SK-N-SH treated with all-trans-retinoic acid at 6 μM for 48 hours (cell line): Measurements from ENCODE around the gene LHFPL6.

Experiments
- ATAC-seq: fragments of 200-7000 bp; cut with Tn5 transposase; 3 replicates; pipeline ENCODE4 v1.9.1; 2020; ENCODE audit warnings: mild to moderate bottlenecking, moderate library complexity
- ARNTL ChIP-seq: fragments of 450-650 bp; formaldehyde crosslinking; IDR thresholded peaks from 2 replicates; pipeline ENCODE4 v1.5.0; 2020; ENCODE audit warnings: low read depth, mild to moderate bottlenecking, moderate library complexity, borderline replicate concordance
- CSDC2 ChIP-seq: fragments of 250-450 bp; sonication (Bioruptor Pico); IDR thresholded peaks from 2 replicates; pipeline ENCODE4 v1.5.0; 2020; ENCODE audit warnings: mild to moderate bottlenecking, moderate library complexity
- ESRRG ChIP-seq: fragments of 250-450 bp; sonication (Bioruptor Pico); IDR thresholded peaks from 2 replicates; pipeline ENCODE4 v1.6.1; 2021; ENCODE audit warnings: mild to moderate bottlenecking
- GLIS3 ChIP-seq: fragments of 250-450 bp; sonication (Bioruptor Pico); IDR thresholded peaks from 2 replicates; pipeline ENCODE4 v1.5.0; 2020; ENCODE audit warnings: mild to moderate bottlenecking, moderate library complexity
- ISL1 ChIP-seq: fragments of 250-450 bp; sonication (Bioruptor Pico); IDR thresholded peaks from 2 replicates; pipeline ENCODE4 v2.1.2; 2022; ENCODE audit warnings: mild to moderate bottlenecking, moderate library complexity
- OSR1 ChIP-seq: fragments of 250-450 bp; sonication (Bioruptor Pico); IDR thresholded peaks from 2 replicates; pipeline ENCODE4 v1.8.0; 2022; ENCODE audit warnings: moderate library complexity, mild to moderate bottlenecking, inconsistent platforms
- PPARA ChIP-seq: fragments of 250-450 bp; sonication (Bioruptor Pico); IDR thresholded peaks from 2 replicates; pipeline ENCODE4 v1.5.0; 2020; ENCODE audit warnings: mild to moderate bottlenecking, borderline replicate concordance
- RARB ChIP-seq: fragments of 250-450 bp; sonication (Bioruptor Pico); IDR thresholded peaks from 2 replicates; pipeline ENCODE4 v1.8.0; 2021; ENCODE audit warnings: mild to moderate bottlenecking, moderate library complexity
- SNAI2 ChIP-seq: fragments of 250-450 bp; sonication (Bioruptor Pico); IDR thresholded peaks from 2 replicates; pipeline ENCODE4 v1.5.0; 2020; ENCODE audit warnings: mild to moderate bottlenecking, moderate library complexity
- TCF4 ChIP-seq: fragments of 250-450 bp; sonication (Bioruptor Pico); IDR thresholded peaks from 2 replicates; pipeline ENCODE4 v1.8.0; 2021; ENCODE audit warnings: mild to moderate bottlenecking, moderate library complexity, borderline replicate concordance
- TOX ChIP-seq: fragments of 250-450 bp; sonication (Bioruptor Pico); IDR thresholded peaks from 2 replicates; pipeline ENCODE4 v1.8.0; 2021; ENCODE audit warnings: mild to moderate bottlenecking, moderate library complexity, borderline replicate concordance
- ZC3H10 ChIP-seq: fragments of 250-450 bp; sonication (Bioruptor Pico); IDR thresholded peaks from 2 replicates; pipeline ENCODE4 v1.5.1; 2021; ENCODE audit warnings: mild to moderate bottlenecking, moderate library complexity
- ZFP3 ChIP-seq: fragments of 250-450 bp; sonication (Bioruptor Pico); IDR thresholded peaks from 2 replicates; pipeline ENCODE4 v1.5.0; 2020; ENCODE audit warnings: mild to moderate bottlenecking, moderate library complexity
- ZFP30 ChIP-seq: fragments of 450-650 bp; formaldehyde crosslinking; IDR thresholded peaks from 2 replicates; pipeline ENCODE4 v1.5.0; 2022; ENCODE audit warnings: mild to moderate bottlenecking, moderate library complexity
- ZNF565 ChIP-seq: fragments of 450-650 bp; formaldehyde crosslinking; conservative IDR thresholded peaks from 2 replicates; pipeline ENCODE4 v1.5.0; 2020; ENCODE audit warnings: low read depth, mild to moderate bottlenecking, moderate library complexity
- ZNF70 ChIP-seq: fragments of 450-650 bp; formaldehyde crosslinking; IDR thresholded peaks from 2 replicates; pipeline ENCODE4 v1.5.0; 2020; ENCODE audit warnings: mild to moderate bottlenecking, moderate library complexity
- TF ChIP-seq, protein P1 (sequence below): fragments of 250-450 bp; sonication (Bioruptor Pico); IDR thresholded peaks from 2 replicates; pipeline ENCODE4 v1.8.0; 2020; ENCODE audit warnings: mild to moderate bottlenecking, moderate library complexity, borderline replicate concordance
- TF ChIP-seq, protein P2 (sequence below): fragments of 250-450 bp; sonication (Bioruptor Pico); IDR thresholded peaks from 2 replicates; pipeline ENCODE4 v1.5.1; 2020; ENCODE audit warnings: low read depth, mild to moderate bottlenecking, moderate library complexity
- TF ChIP-seq, protein P3 (sequence below): fragments of 250-450 bp; sonication (Bioruptor Pico); IDR thresholded peaks from 2 replicates; pipeline ENCODE4 v1.5.1; 2021; ENCODE audit warnings: mild to moderate bottlenecking, moderate library complexity
- TF ChIP-seq, protein P4 (sequence below): fragments of 250-450 bp; sonication (Bioruptor Pico); IDR thresholded peaks from 2 replicates; pipeline ENCODE4 v1.5.0; 2020; ENCODE audit warnings: mild to moderate bottlenecking, moderate library complexity
- TF ChIP-seq, protein P5 (sequence below): fragments of 250-450 bp; sonication (Bioruptor Pico); IDR thresholded peaks from 2 replicates; pipeline ENCODE4 v1.8.0; 2021; ENCODE audit warnings: low read depth, mild to moderate bottlenecking, moderate library complexity, borderline replicate concordance

The LHFPL6 gene

DNA sequence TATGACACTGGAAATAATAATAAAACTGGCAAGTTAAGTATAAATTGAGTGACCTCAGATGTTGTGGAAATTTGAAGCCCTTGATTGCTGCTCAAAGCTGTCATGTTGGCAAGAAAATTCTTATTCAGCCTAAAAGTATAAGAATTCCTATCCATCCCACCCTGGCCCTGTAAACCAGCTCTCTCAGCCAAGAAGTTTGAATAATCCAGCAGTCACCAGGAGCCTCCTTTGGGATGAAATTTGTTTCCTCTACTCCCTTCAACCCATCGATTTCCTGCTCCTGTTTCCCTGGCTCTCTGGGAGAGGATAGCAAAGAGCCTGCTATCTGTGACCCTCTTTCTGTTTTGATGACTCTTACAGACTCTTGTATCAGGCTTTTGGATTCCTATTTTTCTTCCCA lies 169.3 kb downstream of the LHFPL6 start:
- ATAC-seq = no peak
- TF ChIP-seq CSDC2 (CRISPR knock-in tag) (no peak), GLIS3 (no peak), ZFP3 (CRISPR knock-in tag) (no peak), ZNF565 (no peak), ARNTL (CRISPR knock-in tag) (no peak), ISL1 (CRISPR knock-in tag) (no peak), ZNF70 (CRISPR knock-in tag) (no peak), RARB (CRISPR knock-in tag) (no peak), PPARA (CRISPR knock-in tag) (no peak), TCF4 (CRISPR knock-in tag) (no peak)
- TF ChIP-seq, protein P1, sequence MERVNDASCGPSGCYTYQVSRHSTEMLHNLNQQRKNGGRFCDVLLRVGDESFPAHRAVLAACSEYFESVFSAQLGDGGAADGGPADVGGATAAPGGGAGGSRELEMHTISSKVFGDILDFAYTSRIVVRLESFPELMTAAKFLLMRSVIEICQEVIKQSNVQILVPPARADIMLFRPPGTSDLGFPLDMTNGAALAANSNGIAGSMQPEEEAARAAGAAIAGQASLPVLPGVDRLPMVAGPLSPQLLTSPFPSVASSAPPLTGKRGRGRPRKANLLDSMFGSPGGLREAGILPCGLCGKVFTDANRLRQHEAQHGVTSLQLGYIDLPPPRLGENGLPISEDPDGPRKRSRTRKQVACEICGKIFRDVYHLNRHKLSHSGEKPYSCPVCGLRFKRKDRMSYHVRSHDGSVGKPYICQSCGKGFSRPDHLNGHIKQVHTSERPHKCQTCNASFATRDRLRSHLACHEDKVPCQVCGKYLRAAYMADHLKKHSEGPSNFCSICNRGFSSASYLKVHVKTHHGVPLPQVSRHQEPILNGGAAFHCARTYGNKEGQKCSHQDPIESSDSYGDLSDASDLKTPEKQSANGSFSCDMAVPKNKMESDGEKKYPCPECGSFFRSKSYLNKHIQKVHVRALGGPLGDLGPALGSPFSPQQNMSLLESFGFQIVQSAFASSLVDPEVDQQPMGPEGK (CRISPR knock-in tag) = no peak
- TF ChIP-seq, protein P2, sequence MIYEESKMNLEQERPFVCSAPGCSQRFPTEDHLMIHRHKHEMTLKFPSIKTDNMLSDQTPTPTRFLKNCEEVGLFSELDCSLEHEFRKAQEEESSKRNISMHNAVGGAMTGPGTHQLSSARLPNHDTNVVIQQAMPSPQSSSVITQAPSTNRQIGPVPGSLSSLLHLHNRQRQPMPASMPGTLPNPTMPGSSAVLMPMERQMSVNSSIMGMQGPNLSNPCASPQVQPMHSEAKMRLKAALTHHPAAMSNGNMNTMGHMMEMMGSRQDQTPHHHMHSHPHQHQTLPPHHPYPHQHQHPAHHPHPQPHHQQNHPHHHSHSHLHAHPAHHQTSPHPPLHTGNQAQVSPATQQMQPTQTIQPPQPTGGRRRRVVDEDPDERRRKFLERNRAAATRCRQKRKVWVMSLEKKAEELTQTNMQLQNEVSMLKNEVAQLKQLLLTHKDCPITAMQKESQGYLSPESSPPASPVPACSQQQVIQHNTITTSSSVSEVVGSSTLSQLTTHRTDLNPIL (CRISPR knock-in tag) = no peak
- TF ChIP-seq, protein P3, sequence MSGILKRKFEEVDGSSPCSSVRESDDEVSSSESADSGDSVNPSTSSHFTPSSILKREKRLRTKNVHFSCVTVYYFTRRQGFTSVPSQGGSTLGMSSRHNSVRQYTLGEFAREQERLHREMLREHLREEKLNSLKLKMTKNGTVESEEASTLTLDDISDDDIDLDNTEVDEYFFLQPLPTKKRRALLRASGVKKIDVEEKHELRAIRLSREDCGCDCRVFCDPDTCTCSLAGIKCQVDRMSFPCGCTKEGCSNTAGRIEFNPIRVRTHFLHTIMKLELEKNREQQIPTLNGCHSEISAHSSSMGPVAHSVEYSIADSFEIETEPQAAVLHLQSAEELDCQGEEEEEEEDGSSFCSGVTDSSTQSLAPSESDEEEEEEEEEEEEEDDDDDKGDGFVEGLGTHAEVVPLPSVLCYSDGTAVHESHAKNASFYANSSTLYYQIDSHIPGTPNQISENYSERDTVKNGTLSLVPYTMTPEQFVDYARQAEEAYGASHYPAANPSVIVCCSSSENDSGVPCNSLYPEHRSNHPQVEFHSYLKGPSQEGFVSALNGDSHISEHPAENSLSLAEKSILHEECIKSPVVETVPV = no peak

DNA sequence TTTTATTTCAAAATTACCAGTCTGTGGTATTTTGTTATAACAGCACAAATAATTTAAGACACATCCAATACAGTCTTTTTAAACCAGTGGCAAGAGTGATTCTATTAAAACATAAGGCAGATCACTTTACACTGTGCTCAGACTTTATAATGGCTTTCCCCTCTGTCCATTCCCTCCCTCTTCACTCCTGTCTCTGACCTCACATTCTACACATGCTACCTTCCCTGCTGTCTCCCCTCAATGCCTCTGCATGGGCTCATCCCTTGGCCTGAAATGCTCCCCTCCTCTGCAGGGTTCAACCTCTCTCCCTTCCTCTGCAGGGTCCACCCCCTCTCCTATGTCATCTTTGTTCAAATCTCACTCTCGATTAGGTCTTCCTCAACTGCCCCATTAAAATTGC lies 170.8 kb downstream of the LHFPL6 start:
- TF ChIP-seq ZC3H10 (CRISPR knock-in tag) (no peak), ZFP3 (CRISPR knock-in tag) (no peak), TOX (CRISPR knock-in tag) (no peak), SNAI2 (CRISPR knock-in tag) (no peak), RARB (CRISPR knock-in tag) (no peak), ZFP30 (CRISPR knock-in tag) (no peak), OSR1 (CRISPR knock-in tag) (no peak), ISL1 (CRISPR knock-in tag) (no peak), PPARA (CRISPR knock-in tag) (no peak), ARNTL (CRISPR knock-in tag) (no peak), ESRRG (CRISPR knock-in tag) (no peak), CSDC2 (CRISPR knock-in tag) (no peak)
- TF ChIP-seq, protein P4, sequence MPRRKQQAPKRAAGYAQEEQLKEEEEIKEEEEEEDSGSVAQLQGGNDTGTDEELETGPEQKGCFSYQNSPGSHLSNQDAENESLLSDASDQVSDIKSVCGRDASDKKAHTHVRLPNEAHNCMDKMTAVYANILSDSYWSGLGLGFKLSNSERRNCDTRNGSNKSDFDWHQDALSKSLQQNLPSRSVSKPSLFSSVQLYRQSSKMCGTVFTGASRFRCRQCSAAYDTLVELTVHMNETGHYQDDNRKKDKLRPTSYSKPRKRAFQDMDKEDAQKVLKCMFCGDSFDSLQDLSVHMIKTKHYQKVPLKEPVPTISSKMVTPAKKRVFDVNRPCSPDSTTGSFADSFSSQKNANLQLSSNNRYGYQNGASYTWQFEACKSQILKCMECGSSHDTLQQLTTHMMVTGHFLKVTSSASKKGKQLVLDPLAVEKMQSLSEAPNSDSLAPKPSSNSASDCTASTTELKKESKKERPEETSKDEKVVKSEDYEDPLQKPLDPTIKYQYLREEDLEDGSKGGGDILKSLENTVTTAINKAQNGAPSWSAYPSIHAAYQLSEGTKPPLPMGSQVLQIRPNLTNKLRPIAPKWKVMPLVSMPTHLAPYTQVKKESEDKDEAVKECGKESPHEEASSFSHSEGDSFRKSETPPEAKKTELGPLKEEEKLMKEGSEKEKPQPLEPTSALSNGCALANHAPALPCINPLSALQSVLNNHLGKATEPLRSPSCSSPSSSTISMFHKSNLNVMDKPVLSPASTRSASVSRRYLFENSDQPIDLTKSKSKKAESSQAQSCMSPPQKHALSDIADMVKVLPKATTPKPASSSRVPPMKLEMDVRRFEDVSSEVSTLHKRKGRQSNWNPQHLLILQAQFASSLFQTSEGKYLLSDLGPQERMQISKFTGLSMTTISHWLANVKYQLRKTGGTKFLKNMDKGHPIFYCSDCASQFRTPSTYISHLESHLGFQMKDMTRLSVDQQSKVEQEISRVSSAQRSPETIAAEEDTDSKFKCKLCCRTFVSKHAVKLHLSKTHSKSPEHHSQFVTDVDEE = no peak
- TF ChIP-seq, protein P2 (CRISPR knock-in tag) = no peak
- TF ChIP-seq, protein P1 (CRISPR knock-in tag) = no peak
- TF ChIP-seq, protein P5, sequence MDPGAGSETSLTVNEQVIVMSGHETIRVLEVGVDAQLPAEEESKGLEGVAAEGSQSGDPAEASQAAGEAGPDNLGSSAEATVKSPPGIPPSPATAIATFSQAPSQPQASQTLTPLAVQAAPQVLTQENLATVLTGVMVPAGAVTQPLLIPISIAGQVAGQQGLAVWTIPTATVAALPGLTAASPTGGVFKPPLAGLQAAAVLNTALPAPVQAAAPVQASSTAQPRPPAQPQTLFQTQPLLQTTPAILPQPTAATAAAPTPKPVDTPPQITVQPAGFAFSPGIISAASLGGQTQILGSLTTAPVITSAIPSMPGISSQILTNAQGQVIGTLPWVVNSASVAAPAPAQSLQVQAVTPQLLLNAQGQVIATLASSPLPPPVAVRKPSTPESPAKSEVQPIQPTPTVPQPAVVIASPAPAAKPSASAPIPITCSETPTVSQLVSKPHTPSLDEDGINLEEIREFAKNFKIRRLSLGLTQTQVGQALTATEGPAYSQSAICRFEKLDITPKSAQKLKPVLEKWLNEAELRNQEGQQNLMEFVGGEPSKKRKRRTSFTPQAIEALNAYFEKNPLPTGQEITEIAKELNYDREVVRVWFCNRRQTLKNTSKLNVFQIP (CRISPR knock-in tag) = no peak
- no peak for ATAC-seq
